Retina (tissue), 1 donor: ENCODE results near the gene ERC1.

Source experiments
- DNase-seq: peaks from one replicate; pipeline ENCODE4 v3.0.0-alpha.2; 2016

The ERC1 gene

DNA sequence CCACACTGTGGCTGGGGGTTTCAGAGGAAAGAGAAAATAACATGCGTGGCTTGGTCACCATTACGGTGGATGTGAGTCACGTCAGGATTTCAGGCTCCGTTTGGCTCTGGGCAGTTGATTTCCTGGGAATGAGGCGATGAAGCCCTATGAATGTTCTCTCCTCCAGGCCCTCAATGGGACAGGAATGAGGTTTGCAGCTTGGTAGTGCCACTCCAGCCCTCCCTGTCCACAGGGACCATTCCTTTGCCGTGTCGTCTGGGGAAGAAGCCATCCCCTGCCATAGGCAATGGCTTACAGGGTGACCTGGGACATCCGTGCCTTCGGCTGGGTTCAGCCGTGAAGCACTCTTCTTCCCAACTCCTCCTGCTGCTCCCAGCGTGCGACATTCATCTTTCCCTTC, 508.3 kb downstream of the ERC1 start:
- DNase-seq: no peak

DNA sequence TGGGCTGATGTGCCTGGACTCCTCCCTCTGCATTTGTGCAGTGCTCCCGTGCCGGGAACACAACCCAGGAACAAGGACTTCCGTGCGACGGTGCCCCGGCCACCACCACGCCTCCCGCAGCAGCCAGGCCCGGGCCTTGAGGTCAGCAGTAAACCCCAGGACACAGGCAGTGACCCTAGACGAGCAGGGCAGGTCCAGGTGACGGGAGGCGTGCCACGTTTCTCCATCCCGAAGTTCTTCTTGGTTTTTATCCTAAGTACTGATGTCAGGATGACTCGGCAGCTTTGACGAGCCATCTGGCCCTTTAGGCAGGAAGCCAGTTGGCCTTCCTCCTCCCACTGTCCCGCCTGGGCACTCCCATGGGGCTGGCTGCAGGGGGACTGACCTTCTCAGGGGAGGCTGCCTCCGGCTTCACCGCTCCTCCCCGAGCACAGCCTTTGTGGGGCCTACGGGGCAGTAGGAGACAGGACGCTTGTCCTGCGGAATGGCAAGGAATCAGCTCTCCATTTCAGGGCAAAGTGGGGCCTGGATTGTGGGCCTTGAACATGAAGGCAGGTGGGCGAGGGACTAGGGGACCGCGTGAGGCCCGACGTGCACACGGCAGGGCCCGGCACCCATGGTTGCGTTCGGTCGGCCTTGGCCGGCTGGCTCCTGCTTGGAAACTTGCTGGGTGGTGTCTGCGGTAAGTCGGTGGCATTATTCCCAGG, 509.2 kb downstream of the ERC1 start:
- DNase-seq: no peak

DNA sequence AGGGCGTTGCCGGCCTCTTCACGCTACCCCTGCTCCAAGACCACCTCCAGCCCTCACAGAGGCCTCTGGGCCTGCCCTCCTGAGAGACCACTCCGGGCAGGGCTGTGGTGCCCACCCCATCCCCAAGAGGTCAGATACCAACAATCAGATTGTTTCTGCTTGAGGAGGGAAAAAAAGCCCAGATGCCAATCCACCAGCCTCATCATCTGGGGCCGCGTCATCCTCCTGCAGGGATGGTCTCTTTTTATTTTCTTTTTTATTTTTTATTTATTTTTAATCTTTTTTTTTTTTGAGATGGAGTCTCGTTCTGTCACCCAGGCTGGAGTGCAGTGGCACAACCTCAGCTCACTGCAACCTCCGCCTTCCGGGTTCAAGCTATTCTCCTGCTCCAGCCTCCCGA, 510.0 kb downstream of the ERC1 start:
- no peak for DNase-seq

GRCh38 chr12:1501695-1502378, 510.8 kb downstream of the ERC1 start:
- no peak for DNase-seq

DNA sequence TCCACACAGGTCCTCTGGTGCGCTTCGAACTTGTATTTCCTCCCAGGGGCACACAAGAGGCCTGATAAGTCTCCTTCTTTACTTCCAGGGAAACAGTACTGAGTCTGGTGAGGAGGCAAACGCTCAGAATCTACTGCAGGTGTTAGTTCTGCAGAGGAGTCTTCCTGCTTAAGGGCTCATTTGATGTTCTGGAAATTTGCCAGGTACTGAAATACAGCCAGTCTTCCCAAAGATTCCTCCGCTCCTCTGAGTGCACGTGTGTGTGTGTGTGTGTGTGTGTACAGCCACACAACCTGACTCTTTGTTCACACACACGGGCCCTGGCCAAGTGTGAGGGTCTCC, 511.3 kb downstream of the ERC1 start:
- DNase-seq: no peak

DNA sequence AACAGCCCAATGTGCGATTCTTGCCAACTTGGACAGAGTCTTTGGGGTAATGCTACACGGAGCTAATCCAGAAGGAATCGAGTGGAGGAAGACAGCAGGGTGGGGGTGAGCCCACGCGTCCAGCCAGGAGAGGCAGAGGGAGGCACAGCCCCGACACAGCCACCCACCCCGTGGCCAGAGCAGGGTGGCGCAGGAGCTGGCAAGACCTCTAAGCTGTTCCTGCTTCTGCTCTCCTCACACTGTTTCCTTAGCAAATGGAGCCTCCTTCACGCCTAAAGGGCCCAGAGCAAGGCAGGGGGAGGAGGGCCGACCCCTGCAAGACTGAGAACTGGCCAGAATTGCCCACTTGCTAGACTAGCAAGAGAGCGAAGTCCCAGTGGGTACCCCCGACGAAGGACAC, 511.8 kb downstream of the ERC1 start:
- no peak for DNase-seq

DNA sequence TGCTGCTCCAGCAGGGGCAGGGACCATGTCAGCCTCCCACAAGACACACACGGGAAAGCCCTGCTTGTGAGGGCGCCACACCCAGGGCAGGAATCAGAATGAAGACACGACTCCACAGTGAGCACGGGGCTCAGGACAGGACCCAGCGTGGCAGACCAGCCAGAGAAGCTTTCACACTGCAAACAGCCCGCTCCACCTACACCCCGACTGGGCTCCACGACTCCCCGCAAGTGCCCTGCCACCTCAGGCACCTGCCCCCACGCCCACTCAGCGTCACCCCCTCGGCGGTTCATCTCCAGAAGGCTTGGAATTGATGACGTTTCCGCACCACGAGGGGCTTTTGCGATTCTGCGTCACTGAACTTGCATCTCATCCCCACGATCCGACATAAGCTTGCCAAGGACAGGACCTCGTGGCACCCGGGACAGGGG, 512.3 kb downstream of the ERC1 start:
- no peak for DNase-seq

GRCh38 chr12:1504304-1504894, 513.4 kb downstream of the ERC1 start:
- DNase-seq: no peak

DNA sequence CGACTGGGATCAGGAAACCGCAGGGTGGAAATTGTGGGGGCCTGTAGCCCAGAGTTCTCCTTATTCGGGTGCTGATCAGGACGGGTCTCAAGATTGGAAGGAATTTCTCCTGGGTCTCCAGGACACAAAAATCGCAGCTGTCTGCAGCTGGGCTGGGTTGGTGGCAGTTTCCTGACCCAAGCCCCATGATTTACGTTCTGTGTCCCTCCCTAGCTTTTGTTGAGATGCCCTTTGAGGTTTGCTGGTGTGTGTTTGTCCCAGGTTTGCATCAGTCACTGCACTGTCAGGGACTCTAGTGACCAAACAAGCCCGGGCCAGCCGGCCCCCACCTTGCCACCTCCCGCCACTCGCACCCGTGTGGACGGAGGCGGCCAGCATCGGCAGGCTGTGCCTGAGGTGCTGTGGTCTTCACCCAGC, 513.9 kb downstream of the ERC1 start:
- DNase-seq: no peak

DNA sequence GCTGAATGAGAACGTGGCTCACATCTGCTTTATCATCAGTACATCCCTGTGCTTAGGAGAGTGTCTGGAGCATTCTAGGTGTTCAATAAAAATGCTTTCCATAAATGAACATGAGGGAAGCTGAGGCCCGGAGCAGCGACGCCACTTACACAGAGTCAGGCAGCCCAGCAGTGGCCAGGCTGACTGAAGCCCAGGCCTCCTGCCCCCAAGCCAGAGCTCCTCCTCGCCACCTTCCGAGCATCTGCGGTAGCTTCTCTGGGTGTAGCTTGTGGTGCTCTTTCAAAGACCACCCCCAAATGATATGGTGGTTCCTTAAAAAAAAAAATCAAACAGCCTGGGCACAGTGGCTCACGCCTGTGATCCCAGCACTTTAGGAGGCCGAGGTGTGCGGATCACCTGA, 514.6 kb downstream of the ERC1 start:
- DNase-seq: no peak

DNA sequence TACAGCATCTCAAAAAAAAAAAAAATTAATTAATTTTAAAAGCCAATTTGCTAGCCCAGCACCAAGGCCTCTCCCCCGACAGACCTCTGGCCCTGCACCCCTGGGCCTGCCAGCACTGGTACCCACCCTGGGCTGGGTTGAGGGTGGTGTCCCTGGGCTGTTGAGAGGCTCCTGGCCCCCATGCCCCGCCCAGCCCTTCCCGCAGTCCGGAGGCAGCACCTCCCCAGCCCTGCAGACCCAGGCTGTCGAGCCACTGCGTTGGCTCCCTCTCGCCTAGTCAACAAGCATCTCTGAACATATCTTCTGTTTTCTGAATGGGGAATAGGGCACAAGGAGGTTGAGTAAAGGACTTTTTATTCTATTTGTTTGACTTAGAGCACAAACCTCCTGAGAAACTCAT, 516.3 kb downstream of the ERC1 start:
- no peak for DNase-seq

DNA sequence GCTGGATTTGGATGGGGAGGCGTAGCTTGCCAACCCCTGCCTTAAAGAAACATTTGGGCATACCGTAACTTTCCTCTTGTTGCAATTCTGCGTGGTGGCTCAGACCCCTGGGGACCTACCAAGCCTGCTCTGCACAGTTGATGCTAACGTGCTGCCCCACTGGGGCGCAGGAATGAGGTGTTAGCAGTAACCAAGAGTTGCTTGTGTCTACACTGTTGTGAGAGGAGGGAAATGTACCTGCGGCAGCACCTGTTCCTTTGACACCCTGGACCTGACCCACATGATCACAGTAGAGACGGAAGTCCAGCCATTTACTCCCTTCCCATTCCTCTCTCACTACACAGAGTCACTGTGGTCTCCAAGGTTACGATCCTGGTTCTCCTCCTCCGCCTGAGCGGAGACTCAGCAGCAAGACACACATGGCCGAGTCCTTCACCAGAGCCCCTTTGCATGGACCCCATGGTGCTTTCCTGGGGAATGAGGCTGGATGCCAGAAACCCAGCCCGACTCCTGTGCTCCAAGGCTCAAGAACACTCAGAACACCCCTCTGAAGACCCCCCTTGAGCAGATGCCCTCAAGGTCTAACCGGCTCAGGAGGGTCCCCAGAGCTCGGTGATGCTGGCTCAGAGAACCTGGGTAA, 518.5 kb downstream of the ERC1 start:
- DNase-seq: no peak

DNA sequence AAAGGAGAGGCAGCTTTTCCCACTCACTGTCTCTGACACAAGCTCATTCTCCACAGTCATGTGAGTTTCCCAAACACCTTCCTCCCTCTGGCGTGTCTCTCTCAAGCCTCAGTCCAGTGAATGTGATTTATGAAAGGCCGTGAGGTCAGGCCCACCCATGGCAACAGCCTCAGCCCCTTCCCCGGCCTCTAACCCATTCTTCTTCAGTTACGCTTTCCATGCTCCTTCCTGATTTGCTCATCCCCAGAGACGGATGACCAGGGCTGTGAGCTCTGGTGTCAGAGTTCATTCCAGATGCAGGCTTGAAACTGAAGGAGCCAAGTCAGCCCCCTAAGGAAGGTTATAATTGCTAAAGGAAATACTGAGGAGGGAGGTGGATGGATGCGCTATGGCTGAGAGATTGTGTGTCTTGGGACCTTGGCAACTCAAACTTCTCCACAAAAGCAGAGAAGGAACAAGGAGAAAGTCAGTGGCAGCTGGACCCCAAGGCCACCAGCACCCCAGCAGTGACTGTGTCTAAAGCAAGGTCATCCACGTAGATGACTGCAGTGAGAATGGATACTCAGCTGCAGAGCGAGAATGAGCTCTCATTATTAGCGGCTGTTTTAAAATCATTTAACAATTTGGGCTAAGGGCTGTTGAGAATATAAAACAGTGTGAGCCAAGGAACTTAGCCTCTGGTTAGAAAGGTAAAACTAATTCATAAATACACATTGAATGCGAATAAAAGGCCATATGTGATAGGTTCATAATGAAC, 519.2 kb downstream of the ERC1 start:
- DNase-seq: no peak

DNA sequence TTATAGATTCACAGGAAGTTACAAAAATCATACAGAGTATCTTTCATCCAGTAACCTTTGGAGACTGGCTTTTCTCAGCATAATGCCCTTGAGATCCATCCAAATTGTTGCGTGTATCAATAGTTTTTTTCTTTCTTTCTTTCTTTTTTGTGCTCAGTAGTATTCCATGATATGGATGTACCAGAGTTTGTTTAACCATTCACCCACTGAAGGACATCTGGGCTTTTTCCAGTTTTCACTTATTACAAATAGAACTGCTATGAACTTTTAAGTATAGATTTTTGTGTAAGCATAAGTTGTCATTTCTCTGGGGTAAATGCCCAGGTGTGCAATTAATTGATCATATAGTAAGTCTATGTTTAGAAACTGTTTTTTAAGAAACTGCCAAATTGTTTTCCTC, 524.0 kb downstream of the ERC1 start:
- no peak for DNase-seq

DNA sequence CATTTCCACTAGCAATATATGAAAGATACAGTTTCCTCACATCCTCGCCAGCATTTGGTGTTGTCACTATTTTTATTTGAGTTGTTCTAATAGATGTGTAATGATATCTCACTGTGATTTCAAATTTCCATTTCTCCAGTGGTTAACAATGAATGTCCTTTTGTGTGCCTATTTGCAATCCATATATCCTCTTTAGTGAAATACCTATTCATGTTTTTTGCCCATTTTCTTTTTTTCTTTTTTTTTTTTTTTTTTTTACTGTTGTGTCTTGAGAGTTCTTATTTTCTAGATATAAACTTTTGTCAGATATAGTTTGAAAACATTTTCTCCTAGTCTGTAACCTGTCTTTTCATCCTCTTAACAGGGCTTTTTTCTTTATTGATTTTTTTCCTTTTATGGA, 524.4 kb downstream of the ERC1 start:
- DNase-seq: no peak

DNA sequence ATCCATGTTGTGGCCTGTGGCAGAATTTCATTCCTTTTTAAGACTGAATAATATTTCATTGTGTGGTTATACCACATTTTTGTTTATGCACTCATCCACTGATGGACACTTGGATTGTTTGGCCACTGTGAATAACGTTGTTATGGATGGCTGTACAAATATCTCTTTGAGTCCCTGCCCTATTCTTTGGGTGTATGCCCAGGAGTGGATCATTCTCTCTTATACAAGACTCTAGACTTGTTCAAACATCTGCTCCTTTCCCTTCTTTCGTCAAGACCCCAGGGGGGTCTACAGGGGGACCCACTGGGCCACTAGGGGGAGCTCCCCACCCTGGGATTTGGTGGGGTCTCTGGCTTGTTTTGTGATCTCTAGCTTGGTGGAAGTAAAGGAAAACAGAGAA, 526.0 kb downstream of the ERC1 start:
- DNase-seq: no peak

- DNase-seq: no peak
These were observed 526.9 kb downstream of the ERC1 start for GRCh38 chr12:1517734-1518525.

GRCh38 chr12:1518591-1519516, 527.8 kb downstream of the ERC1 start:
- DNase-seq: no peak

GRCh38 chr12:1519642-1520041, 528.6 kb downstream of the ERC1 start:
- DNase-seq: no peak

GRCh38 chr12:1523046-1523445, 532.0 kb downstream of the ERC1 start:
- DNase-seq: no peak

- no peak for DNase-seq
These were observed 532.6 kb downstream of the ERC1 start for GRCh38 chr12:1523558-1524050.
